ENCODE data around the gene PAN3. TPM values are rescaled to one million over a fixed set of nuclear protein-coding genes. Genes with fewer than 3 reads are reported as not detected.

PAN3 gene
- total and polyA plus RNA-seq, 7 donors, result 5.1 to 43.3 (median 39.2) TPM

DNA sequence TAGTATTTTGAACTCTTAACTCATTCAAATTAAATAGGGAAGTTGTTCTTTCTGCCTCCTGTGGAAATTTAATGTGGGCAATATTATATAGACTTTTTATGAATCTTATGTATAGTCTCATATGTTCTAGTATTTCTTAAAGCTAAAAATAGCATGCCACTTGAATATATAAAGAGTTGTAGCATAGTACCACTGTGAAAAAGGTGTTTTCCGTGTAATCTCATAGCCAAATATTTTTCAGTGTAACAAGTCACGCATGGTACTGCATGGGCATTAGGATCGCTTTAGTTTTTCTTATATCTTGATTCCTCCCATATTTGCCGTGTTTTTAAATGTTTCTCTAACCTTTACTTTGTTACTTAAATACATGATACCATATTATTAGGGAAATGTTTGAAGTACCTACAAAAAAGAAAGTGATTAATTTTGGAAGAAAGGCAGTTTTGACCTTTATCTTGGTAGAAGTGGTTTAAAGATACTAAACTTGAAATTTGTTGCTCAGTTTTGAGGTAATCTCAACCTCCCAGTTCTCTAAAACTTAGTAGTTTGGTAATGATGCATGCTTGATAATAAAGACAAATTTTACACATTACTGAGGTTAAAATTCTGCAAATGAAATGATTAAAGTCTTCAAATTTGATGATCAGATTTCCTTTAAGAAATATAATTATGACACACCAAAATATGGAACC, 81.2 kb downstream of the PAN3 start:
- TF ChIP-seq POLR2A (IDR thresholded peaks at IDR 0.05) (no peak), EP300 (IDR thresholded peaks at IDR 0.05) (no peak), POLR2AphosphoS5 (IDR thresholded peaks at IDR 0.05) (no peak)
- TF ChIP-seq, protein P1, sequence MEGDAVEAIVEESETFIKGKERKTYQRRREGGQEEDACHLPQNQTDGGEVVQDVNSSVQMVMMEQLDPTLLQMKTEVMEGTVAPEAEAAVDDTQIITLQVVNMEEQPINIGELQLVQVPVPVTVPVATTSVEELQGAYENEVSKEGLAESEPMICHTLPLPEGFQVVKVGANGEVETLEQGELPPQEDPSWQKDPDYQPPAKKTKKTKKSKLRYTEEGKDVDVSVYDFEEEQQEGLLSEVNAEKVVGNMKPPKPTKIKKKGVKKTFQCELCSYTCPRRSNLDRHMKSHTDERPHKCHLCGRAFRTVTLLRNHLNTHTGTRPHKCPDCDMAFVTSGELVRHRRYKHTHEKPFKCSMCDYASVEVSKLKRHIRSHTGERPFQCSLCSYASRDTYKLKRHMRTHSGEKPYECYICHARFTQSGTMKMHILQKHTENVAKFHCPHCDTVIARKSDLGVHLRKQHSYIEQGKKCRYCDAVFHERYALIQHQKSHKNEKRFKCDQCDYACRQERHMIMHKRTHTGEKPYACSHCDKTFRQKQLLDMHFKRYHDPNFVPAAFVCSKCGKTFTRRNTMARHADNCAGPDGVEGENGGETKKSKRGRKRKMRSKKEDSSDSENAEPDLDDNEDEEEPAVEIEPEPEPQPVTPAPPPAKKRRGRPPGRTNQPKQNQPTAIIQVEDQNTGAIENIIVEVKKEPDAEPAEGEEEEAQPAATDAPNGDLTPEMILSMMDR (IDR thresholded peaks at IDR 0.05), result no peak
- intact Hi-C loops (cut with DNase I), result no loop called here

DNA sequence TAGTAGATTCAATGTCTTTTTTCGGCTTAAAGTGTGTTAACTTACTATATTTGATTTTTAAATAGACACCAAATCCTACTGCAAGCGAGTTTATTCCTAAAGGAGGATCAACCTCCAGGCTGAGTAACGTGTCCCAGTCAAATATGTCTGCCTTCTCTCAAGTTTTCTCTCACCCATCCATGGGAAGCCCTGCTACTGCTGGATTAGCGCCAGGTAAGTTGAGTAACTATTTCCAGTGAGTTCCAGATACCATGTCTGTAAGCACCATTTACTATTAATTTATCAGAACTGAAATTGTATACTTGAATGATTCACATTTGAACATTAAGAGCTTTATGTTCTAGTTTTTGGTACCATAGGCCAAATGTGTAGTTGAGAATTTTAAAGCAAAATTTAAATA, 81.8 kb downstream of the PAN3 start:
- TF ChIP-seq, protein P1 (IDR thresholded peaks at IDR 0.05), result no peak
- TF ChIP-seq POLR2AphosphoS5 (IDR thresholded peaks at IDR 0.05) (no peak), EP300 (IDR thresholded peaks at IDR 0.05) (no peak), POLR2A (IDR thresholded peaks at IDR 0.05) (no peak)
- Histone ChIP-seq H3K4me1 (no peaks in the 10 kb centered on the region), H3K9me3 (no peaks in the 10 kb centered on the region), H3K4me3 (no peak overlapping the region), H3K36me3 (peaks cover 0 to 21% (median 0%) of the 10 kb centered on the region in 4 donors), H3K27ac (no peak overlapping the region), H3K27me3 (no peaks in the 10 kb centered on the region)
- intact Hi-C loops (cut with DNase I), result no loop called here
- 97 to 98% methylated on average over 4 of the region's 4 CpGs for WGBS, 2 donors
- no peak for DNase-seq

More for the DNA sequence above, 81.2 kb downstream of the PAN3 start:
- 94 to 96% methylated on average over 4 of the region's 4 CpGs for WGBS, 2 donors
- H3K4me1 ChIP-seq, result no peaks in the 10 kb centered on the region
- no peaks in the 10 kb centered on the region for H3K9me3 ChIP-seq
- H3K4me3 ChIP-seq, result no peak overlapping the region
- no peak for DNase-seq
- no peak overlapping the region for H3K27ac ChIP-seq
- H3K27me3 ChIP-seq, result no peaks in the 10 kb centered on the region
- H3K36me3 ChIP-seq, result peaks cover 0 to 21% (median 0%) of the 10 kb centered on the region in 4 donors

DNA sequence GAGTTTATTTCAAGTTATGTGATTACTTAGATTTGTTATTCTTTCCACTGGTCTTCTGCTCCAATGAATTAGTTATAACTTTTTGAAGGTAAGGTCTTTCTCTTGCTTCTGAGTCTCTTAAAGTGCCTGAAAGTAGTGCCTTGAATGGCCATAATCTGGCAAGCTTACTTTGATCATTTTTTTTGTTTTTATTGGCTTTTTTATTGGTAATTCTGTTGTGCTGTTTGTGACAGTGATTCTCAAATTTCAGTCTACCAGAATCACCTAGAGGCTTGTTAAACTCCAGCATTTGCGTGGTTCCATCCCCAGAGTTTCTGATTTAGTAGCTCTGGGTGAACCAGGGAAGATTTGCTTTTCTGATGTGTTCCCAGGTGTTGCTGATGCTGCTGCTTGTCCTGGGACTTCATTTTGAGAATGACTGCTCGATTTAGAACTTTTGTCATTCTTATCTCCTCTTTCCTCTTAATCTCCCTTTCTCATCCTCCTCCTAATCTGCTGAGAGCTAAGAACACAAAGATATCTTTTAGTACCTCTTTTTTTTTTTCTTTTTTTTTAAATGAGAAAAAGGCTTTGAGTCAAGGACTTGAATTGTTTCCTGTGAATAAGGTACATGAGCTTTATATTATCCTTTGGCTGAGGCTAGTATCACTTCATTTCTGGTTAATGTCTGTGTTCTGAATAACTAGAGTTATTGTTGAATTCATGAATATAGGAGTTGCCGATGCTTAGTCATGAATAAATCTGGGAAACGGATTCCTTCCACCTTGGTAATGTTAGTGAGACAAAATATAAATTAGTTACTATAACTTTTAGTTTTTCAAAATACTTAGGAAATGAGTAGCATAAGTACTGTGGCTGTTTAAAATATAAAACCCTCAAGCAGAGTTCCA, 91.4 kb downstream of the PAN3 start:
- TF ChIP-seq, protein P1 (IDR thresholded peaks at IDR 0.05), result no peak
- TF ChIP-seq POLR2AphosphoS5 (IDR thresholded peaks at IDR 0.05), result no peak
- no peak for TF ChIP-seq EP300 (IDR thresholded peaks at IDR 0.05)
- TF ChIP-seq POLR2A (IDR thresholded peaks at IDR 0.05), result no peak
- intact Hi-C loops (cut with DNase I), result no loop called here

DNA sequence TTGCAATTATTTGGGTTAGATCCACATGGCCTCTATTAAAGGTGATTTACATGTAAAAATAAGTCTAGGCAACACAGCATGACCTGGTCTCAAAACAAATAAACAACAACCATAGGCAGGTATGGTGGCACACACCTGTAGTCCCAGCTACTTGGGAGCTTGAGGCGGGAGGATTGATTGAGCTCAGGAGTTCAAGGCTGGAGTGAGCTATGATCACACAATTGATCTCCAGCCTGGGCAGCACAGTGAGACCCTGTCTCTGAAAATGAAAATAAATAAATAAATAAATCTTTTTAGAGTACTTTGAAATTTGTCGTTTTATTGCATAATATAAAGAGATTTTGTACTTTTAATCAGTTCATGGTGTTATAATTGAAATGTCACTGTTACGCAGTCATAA, 93.3 kb downstream of the PAN3 start:
- Histone ChIP-seq H3K36me3 (peaks cover 0 to 2% (median 0%) of the 10 kb centered on the region in 4 donors), H3K4me3 (no peak overlapping the region), H3K27ac (no peak overlapping the region), H3K27me3 (no peaks in the 10 kb centered on the region), H3K4me1 (no peaks in the 10 kb centered on the region), H3K9me3 (no peaks in the 10 kb centered on the region)
- 95 to 99% methylated on average over 3 of the region's 3 CpGs for WGBS, 2 donors
- intact Hi-C loops (cut with DNase I), result no loop called here
- TF ChIP-seq POLR2A (IDR thresholded peaks at IDR 0.05), result no peak
- no peak for TF ChIP-seq POLR2AphosphoS5 (IDR thresholded peaks at IDR 0.05)
- TF ChIP-seq, protein P1 (IDR thresholded peaks at IDR 0.05), result no peak
- no peak for TF ChIP-seq EP300 (IDR thresholded peaks at IDR 0.05)
- no peak for DNase-seq

More for the DNA sequence above, 91.4 kb downstream of the PAN3 start:
- no peaks in the 10 kb centered on the region for H3K27me3 ChIP-seq
- 79 to 96% methylated on average over 4 of the region's 4 CpGs for WGBS, 2 donors
- no peaks in the 10 kb centered on the region for H3K9me3 ChIP-seq
- peaks cover 0 to 4% (median 0%) of the 10 kb centered on the region in 4 donors for H3K36me3 ChIP-seq
- no peak overlapping the region for H3K4me3 ChIP-seq
- H3K4me1 ChIP-seq, result no peaks in the 10 kb centered on the region
- DNase-seq, result no peak
- H3K27ac ChIP-seq, result no peak overlapping the region

Data from sigmoid colon (tissue), 7 donors.